Adrenal gland (tissue), 12 donors: ENCODE data around the gene BPNT1. TPM values are rescaled to one million over a fixed set of nuclear protein-coding genes. Genes with fewer than 3 reads are reported as not detected.
"Not testable (repeated sequence)": the region's sequence is repeated elsewhere in the genome, so short reads cannot be mapped to it uniquely, and the experiment has no call there.

Experiments used
- DNase-seq, 7 donors: peaks; one replicate each; pipeline ENCODE4 v3.0.0-alpha.2; 2019 to 2020
- H3K27ac ChIP-seq, 5 donors: fragments of 200-600 bp; sonication (generic) in 4 of 5; 1 replicate in 3 of 5; 2 replicates in 2 of 5; pipeline versions ENCODE4 v1.5.1 to v1.8.0; 2016 to 2020; ENCODE audit warnings: mild to moderate bottlenecking in 1 of 5
- H3K27me3 ChIP-seq: fragments of 200-600 bp; 2 replicates; pipeline ENCODE4 v1.8.0; 2021
- H3K36me3 ChIP-seq, 2 donors: fragments of 200-600 bp; replicated peaks in 1 of 2; 1 replicate in 1 of 2; 2 replicates in 1 of 2; pipeline versions ENCODE4 v1.5.1 to v1.8.0; 2018 to 2022
- H3K4me1 ChIP-seq, 2 donors: fragments of 200-600 bp; replicated peaks in 1 of 2; 1 replicate in 1 of 2; 2 replicates in 1 of 2; pipeline versions ENCODE4 v1.5.1 to v1.8.0; 2018 to 2021
- H3K4me3 ChIP-seq, 4 donors: fragments of 200-600 bp; sonication (generic) in 3 of 4; one replicate each; pipeline ENCODE4 v1.5.1; 2016 to 2018
- H3K9me3 ChIP-seq, 3 donors: fragments of 200-600 bp; sonication (generic) in 1 of 3; replicated peaks in 1 of 3; 1 replicate in 2 of 3; 2 replicates in 1 of 3; pipeline versions ENCODE4 v1.5.1 to v1.8.0; 2016 to 2021
- POLR2A ChIP-seq, 2 donors: fragments of 450-650 bp; IDR thresholded peaks; one replicate each; pipeline ENCODE4 v1.6.1; 2017; ENCODE audit warnings: antibody characterized with exemption in 2 of 2, mild to moderate bottlenecking in 2 of 2, moderate library complexity in 1 of 2
- WGBS, 4 donors: extraction: QIAGEN DNeasy Blood & Tissue Kit in 2 of 4; methylation state at CpG; one replicate each; pipeline versions ENCODE4 v1.1.5 to v1.1.7; 2013 to 2017; 5-methylcytosine and 5-hydroxymethylcytosine counted together
- intact Hi-C, 2 donors: fragments of 100-400 bp; cut with DNase I; formaldehyde crosslinking; loops; one replicate each; pipeline versions ENCODE4 v1.14.1 to v1.15.0; 2022 to 2023
- polyA plus RNA-seq, 3 donors: library from polyadenylated mRNA; stranded (reverse); fragments of 200-250 nt in 2 of 3; fragments of 350-450 nt in 1 of 3; fragmentation: Illumina TruSeq in 1 of 3; extraction: RNeasy Lipid Tissue Mini Kit (QIAGEN cat#74804) in 1 of 3; gene quantifications; one replicate each; pipeline ENCODE4 v1.2.3, GENCODE V29; 2013 to 2014
- total RNA-seq, 9 donors: library from RNA; depleted of rRNA in 4 of 9; stranded (reverse); fragments of >200 nt in 4 of 9; fragments of 120-200 nt in 1 of 9; fragmentation: NEBNext Ultra II Directional in 1 of 9; extraction: Animal tissue kit (Norgen Biotek cat#: 25700) in 1 of 9; gene quantifications; one replicate each; pipeline versions ENCODE4 v1.1.0 to v1.2.4, GENCODE V29; 2013 to 2023
- TF ChIP-seq, protein P1 (sequence below), 6 experiments: fragments of 450-650 bp in 4 of 6; fragments of 200-600 bp in 2 of 6; sonication (generic) in 1 of 6; IDR thresholded peaks; 1 replicate in 5 of 6; 2 replicates in 1 of 6; pipeline versions ENCODE4 v1.5.1 to v1.8.0; 2016 to 2021; ENCODE audit warnings: antibody characterized with exemption in 6 of 6, mild to moderate bottlenecking in 2 of 6, moderate library complexity in 1 of 6
- donor health status: healthy with polysubstance abuse.
- donor health status: Bipolar disorder and iron deficiency.
- donor health status: DM: yes; HTN: yes; CAD: no.
- donor health status: DM: no; HTN: no; CAD: no.
- donor health status: DM: no; HTN: no; CAD: no.
- donor health status: DM: yes; HTN: yes; CAD: no.

BPNT1 gene
- total and polyA plus RNA-seq, 12 donors = 9.0 to 40.7 (median 28.8) TPM

DNA sequence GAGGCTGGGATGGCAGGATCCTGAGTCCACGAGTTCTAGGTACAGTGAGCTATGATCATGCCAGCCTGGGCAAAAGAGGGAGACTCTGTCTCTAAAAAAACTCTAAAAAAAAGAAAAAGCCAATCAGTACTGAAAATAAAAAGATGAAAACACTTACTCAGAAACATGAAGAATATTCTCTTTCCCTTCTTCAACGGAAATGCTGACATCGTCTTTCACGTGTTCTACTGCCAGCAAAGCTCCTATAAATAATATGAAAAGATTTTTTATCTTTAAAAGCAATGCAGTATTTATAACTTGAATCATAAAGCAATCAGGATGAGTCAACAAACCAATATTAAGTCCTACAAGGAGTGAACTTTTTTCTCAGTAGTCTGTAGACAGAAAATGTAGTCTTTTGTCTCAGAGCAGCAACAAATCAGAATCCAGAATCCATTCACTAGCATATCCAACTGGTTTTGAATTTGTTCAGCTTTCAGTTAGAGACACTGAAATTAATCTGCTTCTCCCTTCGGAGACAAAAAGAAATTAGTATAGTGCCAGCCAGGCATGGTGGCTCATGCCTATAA lies 49.5 kb downstream of the BPNT1 start:
- Histone ChIP-seq H3K27me3 (no peaks in the 10 kb centered on the region), H3K36me3 (peaks cover 0 to 21% of the 10 kb centered on the region in 2 donors), H3K4me3 (no peak overlapping the region), H3K4me1 (peaks cover 0 to 10% of the 10 kb centered on the region in 2 donors), H3K9me3 (no peaks in the 10 kb centered on the region), H3K27ac (no peak overlapping the region)
- intact Hi-C loops = loop anchor here in 1 of 2 donors (10.0 kb wide), 1 partner anchor 55 kb away; the partner anchor contains the start of gene IARS2
- 91 to 94% (median 92%) methylated on average over 5 of the region's 5 CpGs for WGBS, 4 donors
- DNase-seq = no peak
- TF ChIP-seq POLR2A (IDR thresholded peaks at IDR 0.05) = no peak
- TF ChIP-seq, protein P1, sequence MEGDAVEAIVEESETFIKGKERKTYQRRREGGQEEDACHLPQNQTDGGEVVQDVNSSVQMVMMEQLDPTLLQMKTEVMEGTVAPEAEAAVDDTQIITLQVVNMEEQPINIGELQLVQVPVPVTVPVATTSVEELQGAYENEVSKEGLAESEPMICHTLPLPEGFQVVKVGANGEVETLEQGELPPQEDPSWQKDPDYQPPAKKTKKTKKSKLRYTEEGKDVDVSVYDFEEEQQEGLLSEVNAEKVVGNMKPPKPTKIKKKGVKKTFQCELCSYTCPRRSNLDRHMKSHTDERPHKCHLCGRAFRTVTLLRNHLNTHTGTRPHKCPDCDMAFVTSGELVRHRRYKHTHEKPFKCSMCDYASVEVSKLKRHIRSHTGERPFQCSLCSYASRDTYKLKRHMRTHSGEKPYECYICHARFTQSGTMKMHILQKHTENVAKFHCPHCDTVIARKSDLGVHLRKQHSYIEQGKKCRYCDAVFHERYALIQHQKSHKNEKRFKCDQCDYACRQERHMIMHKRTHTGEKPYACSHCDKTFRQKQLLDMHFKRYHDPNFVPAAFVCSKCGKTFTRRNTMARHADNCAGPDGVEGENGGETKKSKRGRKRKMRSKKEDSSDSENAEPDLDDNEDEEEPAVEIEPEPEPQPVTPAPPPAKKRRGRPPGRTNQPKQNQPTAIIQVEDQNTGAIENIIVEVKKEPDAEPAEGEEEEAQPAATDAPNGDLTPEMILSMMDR (IDR thresholded peaks at IDR 0.05) = no peak

GRCh38 chr1:220038640-220039039 lies 50.9 kb downstream of the BPNT1 start:
- Histone ChIP-seq H3K4me3 (no peak overlapping the region), H3K36me3 (peaks cover 0 to 25% of the 10 kb centered on the region in 2 donors), H3K27me3 (no peaks in the 10 kb centered on the region), H3K9me3 (no peaks in the 10 kb centered on the region), H3K27ac (no peak overlapping the region), H3K4me1 (peaks cover 0 to 6% of the 10 kb centered on the region in 2 donors)
- no peak for DNase-seq
- WGBS, 4 donors = 91 to 94% (median 93%) methylated on average over 4 of the region's 4 CpGs
- intact Hi-C loops = no loop called here
- TF ChIP-seq POLR2A (IDR thresholded peaks at IDR 0.05) = no peak
- TF ChIP-seq, protein P1 (IDR thresholded peaks at IDR 0.05) = no peak

DNA sequence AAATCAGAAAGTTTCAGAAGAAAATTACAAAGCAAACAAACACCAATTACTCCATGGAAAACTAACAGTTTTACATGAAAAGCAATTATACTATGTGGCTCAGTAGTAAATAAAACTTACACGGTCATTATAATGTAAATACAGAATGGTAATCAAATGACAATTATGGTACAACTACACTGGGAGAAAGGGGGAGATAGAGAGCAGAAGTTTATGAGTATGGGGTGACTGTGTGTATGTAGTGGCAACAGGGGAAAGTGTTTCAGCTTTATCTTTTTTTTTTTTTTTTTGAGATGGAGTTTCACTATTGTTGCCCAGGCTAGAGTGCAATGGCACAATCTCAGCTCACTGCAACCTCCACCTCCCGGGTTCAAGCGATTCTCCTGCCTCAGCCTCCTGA lies 51.8 kb downstream of the BPNT1 start:
- H3K27ac ChIP-seq, H3K27me3 ChIP-seq, H3K4me1 ChIP-seq, H3K4me3 ChIP-seq, DNase-seq, intact Hi-C loops, H3K9me3 ChIP-seq: not testable (repeated sequence)
- H3K36me3 ChIP-seq = peaks cover 0 to 25% of the 10 kb centered on the region in 2 donors
- WGBS, 4 donors = 88 to 98% (median 91%) methylated on average over 3 of the region's 3 CpGs

DNA sequence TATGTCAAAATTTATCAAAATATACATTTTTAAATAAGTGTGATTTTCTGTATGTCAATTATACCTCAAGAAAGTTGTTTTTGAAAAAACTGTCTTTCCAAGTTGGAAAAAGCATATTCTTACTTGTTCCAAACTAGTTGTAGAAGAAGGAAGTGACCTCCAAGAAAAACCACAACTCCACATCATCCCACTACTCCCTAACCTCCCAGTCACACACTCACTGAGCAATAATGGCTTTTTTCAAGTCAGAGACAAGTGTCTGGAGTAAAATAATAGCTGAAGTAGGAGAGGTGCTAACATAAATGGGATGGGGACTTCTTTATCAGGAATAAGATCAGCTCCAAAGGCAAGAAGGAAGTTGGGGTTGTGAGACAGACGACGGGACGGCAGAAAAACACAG lies 56.7 kb downstream of the BPNT1 start:
- Histone ChIP-seq H3K27ac (no peak overlapping the region), H3K9me3 (no peaks in the 10 kb centered on the region), H3K4me3 (no peak overlapping the region), H3K36me3 (peaks cover 0 to 27% of the 10 kb centered on the region in 2 donors), H3K4me1 (no peaks in the 10 kb centered on the region), H3K27me3 (no peaks in the 10 kb centered on the region)
- intact Hi-C loops = no loop called here
- TF ChIP-seq, protein P1 (IDR thresholded peaks at IDR 0.05) = no peak
- no peak for TF ChIP-seq POLR2A (IDR thresholded peaks at IDR 0.05)
- DNase-seq = no peak
- 84 to 93% (median 89%) methylated on average over 3 of the region's 3 CpGs for WGBS, 4 donors

GRCh38 chr1:220031287-220031686 lies 58.3 kb downstream of the BPNT1 start:
- no peak for DNase-seq
- H3K4me3 ChIP-seq = no peak overlapping the region
- intact Hi-C loops = no loop called here
- TF ChIP-seq POLR2A (IDR thresholded peaks at IDR 0.05) = no peak
- TF ChIP-seq, protein P1 (IDR thresholded peaks at IDR 0.05) = no peak
- no peaks in the 10 kb centered on the region for H3K4me1 ChIP-seq
- peaks cover 0 to 27% of the 10 kb centered on the region in 2 donors for H3K36me3 ChIP-seq
- no peaks in the 10 kb centered on the region for H3K9me3 ChIP-seq
- H3K27me3 ChIP-seq = no peaks in the 10 kb centered on the region
- 84 to 91% (median 88%) methylated on average over 2 of the region's 2 CpGs for whole genome bisulfite sequencing, 4 donors
- no peak overlapping the region for H3K27ac ChIP-seq
